Brain microvascular endothelial cell (primary cell): ENCODE data around the gene KLHL6.
A peak's percentile ranks its signal among the peaks of the same experiment; 100 is the strongest.
"Not testable (repeated sequence)": the region's sequence is repeated elsewhere in the genome, so short reads cannot be mapped to it uniquely, and the experiment has no call there.

Experiments
- DNase-seq: peaks from one replicate; pipeline ENCODE4 v3.0.0-alpha.2; 2020
- H3K27ac ChIP-seq: fragments of 250-450 bp; sonication (Bioruptor Pico); 2 replicates; pipeline ENCODE4 v1.5.1; 2020; ENCODE audit warnings: mild to moderate bottlenecking, moderate library complexity
- H3K27me3 ChIP-seq: fragments of 250-450 bp; sonication (Bioruptor Pico); replicated peaks from 2 replicates; pipeline ENCODE4 v1.5.1; 2020; ENCODE audit warnings: mild to moderate bottlenecking
- H3K36me3 ChIP-seq: fragments of 250-450 bp; sonication (Bioruptor Pico); replicated peaks from 2 replicates; pipeline ENCODE4 v1.5.1; 2020; ENCODE audit warnings: mild to moderate bottlenecking
- H3K4me3 ChIP-seq: 2 replicates; pipeline ENCODE4 v1.5.1; 2011; ENCODE audit warnings: low read depth, mild to moderate bottlenecking, control low read depth, low read length, moderate library complexity
- in situ Hi-C: cut with HindIII; loops from 2 replicates; pipeline ENCODE4 v1.10.0; 2017; ENCODE audit warnings: low sequenced_read_pairs, low pct_ligation_motif_present
- TF ChIP-seq, protein P1 (sequence below): IDR thresholded peaks from 2 replicates; pipeline ENCODE4 v1.5.1; 2011; ENCODE audit warnings: low read depth, mild to moderate bottlenecking, moderate library complexity, low read length, control low read depth, inconsistent platforms; ENCODE audit errors: missing control alignments

KLHL6 gene

DNA sequence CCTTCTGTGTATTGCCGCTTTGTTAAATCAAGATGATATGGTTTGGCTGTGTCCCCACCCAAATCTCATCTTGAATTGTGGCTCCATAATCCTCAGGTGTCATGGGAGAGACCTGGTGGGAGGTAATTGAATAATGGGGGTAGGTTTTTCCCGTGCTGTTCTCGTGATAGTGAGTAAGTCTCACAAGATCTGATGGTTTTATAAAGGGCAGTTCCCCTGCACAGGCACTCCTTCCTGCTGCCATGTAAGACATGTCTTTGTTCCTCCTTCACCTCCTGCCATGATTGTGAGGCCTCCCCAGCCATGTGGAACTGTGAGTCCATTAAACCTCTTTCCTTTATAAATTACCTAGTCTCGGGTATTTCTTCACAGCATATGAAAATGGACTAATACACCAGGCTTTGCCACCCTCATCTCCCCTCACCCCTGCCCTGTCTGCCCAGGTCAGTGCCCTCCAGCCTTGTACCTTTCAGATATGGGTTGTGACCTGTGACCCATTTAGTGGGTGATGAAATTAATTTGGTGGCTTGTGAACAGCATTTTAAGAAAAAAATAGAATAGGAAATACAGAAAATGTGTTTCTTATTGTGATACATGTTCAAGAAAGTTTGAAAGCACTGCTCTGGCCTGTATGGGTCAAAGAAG, 71.0 kb downstream of the KLHL6 start:
- no peaks in the 10 kb centered on the region for H3K27me3 ChIP-seq
- in situ Hi-C loops, result loop anchor here (25.0 kb wide), 1 partner anchor 303 kb away; no protein-coding TSS in a partner anchor
- TF ChIP-seq, protein P1, sequence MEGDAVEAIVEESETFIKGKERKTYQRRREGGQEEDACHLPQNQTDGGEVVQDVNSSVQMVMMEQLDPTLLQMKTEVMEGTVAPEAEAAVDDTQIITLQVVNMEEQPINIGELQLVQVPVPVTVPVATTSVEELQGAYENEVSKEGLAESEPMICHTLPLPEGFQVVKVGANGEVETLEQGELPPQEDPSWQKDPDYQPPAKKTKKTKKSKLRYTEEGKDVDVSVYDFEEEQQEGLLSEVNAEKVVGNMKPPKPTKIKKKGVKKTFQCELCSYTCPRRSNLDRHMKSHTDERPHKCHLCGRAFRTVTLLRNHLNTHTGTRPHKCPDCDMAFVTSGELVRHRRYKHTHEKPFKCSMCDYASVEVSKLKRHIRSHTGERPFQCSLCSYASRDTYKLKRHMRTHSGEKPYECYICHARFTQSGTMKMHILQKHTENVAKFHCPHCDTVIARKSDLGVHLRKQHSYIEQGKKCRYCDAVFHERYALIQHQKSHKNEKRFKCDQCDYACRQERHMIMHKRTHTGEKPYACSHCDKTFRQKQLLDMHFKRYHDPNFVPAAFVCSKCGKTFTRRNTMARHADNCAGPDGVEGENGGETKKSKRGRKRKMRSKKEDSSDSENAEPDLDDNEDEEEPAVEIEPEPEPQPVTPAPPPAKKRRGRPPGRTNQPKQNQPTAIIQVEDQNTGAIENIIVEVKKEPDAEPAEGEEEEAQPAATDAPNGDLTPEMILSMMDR, result no peak

DNA sequence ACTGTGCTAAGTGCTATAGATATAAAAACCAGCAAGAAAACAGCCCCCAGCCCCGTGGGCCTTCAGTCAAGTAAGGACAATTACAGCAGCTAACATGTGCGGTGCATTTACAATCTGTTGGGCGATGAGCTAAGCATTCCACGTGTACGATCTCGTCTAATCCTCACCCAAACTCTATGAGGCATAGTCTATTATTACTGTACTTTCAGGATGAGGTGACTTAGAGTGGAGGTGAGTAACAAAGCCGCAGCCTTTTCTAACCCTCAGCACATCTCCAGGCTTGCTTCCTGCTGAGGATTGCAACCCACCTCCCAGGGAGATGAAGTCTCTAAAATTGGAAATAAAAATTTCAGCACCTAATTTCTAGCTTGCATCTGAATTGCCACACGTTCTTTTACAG, 73.9 kb downstream of the KLHL6 start:
- in situ Hi-C loops, result loop anchor here (25.0 kb wide), 1 partner anchor 306 kb away; no protein-coding TSS in a partner anchor
- H3K27me3 ChIP-seq, result no peaks in the 10 kb centered on the region
- H3K36me3 ChIP-seq, result no peaks in the 10 kb centered on the region
- H3K4me3 ChIP-seq, result no peak overlapping the region
- peak; percentile 24 for DNase-seq
- no peak overlapping the region for H3K27ac ChIP-seq
- TF ChIP-seq, protein P1, result no peak

More for the DNA sequence above, 71.0 kb downstream of the KLHL6 start:
- no peak overlapping the region for H3K27ac ChIP-seq
- no peak for DNase-seq
- no peaks in the 10 kb centered on the region for H3K36me3 ChIP-seq
- H3K4me3 ChIP-seq, result no peak overlapping the region

DNA sequence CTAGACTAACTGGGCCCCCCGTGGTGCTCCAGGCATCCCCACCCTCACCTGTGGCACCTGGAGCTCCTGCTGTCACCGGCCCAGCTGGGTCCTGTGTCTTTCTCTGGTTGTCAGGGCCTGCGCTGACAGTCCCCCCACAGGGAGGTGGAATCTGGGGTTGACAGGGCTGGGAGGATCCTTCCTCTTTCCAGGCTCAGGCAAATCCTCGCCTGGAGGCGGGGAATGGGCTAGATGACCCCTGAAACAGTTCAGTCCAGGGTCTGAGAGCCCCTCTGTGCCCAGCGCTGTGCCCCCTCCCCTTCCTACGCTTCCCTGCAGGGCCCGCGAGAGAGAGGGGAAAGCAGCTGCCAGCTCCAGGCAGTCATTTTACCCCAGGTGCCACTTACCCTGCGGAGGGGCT, 77.0 kb downstream of the KLHL6 start:
- in situ Hi-C loops, result loop anchor here (25.0 kb wide), 1 partner anchor 309 kb away; no protein-coding TSS in a partner anchor
- TF ChIP-seq, protein P1, result no peak

DNA sequence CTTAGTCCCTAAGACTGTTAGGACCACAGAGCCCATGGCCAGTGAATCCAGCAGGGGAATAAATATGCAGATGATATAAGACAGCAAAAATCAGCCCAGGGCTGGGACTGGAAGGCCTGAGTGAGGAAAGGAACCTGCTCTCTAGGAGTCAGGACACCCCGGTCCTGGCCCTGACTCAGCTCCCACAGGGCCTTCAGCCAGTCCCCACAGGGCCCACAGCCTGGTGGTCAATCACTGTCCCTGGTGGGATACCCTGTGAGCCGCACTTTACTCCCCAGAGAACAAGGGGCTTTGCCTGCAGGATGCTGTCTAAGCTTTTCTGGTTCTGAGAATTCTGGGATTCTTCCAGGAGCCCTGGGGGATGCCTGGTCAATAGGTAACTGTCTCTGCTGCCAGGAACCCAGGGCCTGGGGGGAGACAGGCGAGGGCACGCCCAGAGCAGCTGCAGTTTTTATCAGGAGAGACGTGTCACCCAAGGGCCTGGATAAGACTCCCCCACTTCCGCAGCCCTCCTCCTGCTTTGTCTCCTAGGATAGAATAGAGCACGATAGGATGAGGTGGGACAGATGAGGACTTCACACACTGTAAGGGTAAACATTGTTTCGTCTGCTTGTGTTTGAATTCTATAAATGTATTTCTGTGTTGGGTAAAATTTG, 77.6 kb downstream of the KLHL6 start:
- TF ChIP-seq, protein P1, result no peak
- in situ Hi-C loops, result loop anchor here (25.0 kb wide), 1 partner anchor 309 kb away; no protein-coding TSS in a partner anchor
- DNase-seq, result no peak
- no peak overlapping the region for H3K4me3 ChIP-seq
- H3K36me3 ChIP-seq, result no peaks in the 10 kb centered on the region
- H3K27me3 ChIP-seq, result no peaks in the 10 kb centered on the region
- no peak overlapping the region for H3K27ac ChIP-seq

More for the DNA sequence above, 77.0 kb downstream of the KLHL6 start:
- Histone ChIP-seq H3K4me3 (no peak overlapping the region), H3K36me3 (no peaks in the 10 kb centered on the region), H3K27ac (no peak overlapping the region), H3K27me3 (no peaks in the 10 kb centered on the region)
- no peak for DNase-seq

DNA sequence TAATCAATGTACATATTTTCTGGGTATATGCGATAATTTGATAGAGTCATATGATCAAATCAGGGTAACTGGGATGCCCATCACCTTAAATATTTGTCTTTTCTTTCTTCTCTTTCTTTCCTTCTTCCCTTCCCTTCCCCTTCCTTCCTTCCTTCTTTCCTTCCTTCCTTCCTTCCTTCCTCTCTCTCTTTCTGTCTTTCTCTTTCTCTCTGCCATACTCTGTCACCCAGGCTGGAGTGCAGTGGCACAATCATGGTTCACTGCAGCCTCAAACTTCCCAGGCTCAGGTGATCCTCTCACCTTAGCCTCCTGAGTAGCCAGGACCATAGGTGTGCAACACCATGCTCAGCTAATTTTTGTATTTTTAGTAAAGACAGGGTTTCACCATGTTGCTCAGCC, 79.7 kb downstream of the KLHL6 start:
- not testable (repeated sequence) for H3K4me3 ChIP-seq, H3K36me3 ChIP-seq, DNase-seq, H3K27me3 ChIP-seq, H3K27ac ChIP-seq
- in situ Hi-C loops, result loop anchor here (25.0 kb wide), 1 partner anchor 312 kb away; no protein-coding TSS in a partner anchor

DNA sequence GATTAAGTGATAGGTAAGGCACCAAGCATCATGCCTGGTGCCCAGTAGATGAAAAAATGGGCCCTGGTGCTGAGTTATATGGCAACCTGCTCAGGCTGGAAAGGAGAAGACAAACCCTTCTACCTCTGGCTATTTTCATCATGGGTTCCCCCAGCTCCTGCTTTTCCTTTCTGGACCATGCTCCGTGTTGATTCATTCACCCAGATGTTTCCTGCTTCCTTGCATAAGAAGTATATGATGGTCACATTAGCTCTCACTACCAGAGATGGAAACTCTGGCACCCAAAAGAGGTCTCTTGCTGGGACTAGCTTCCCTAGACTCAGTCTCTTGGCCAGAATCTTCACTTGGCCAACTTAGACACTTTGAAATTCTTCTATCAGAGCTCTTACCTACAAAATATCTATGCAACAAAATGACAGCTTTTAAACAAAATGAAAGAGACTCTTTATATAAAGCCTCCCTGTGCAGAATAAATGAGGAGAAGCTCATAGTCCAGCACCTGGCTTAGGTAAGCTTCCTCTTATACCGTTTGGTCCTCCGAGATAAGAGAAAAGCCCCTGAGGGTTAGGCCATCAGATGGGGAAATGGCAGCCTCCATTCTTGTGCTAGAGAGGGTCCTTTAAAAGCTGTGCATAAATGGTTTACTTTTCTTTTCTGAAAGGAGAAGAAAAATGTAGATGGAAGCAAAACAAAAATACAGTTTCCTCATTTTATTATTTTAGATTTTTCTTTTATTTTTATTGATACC, 80.3 kb downstream of the KLHL6 start:
- in situ Hi-C loops, result loop anchor here (25.0 kb wide), 1 partner anchor 312 kb away; no protein-coding TSS in a partner anchor
- DNase-seq, result no peak
- TF ChIP-seq, protein P1, result no peak

More for the DNA sequence above, 80.3 kb downstream of the KLHL6 start:
- Histone ChIP-seq H3K27me3 (no peaks in the 10 kb centered on the region), H3K27ac (no peak overlapping the region), H3K36me3 (no peaks in the 10 kb centered on the region), H3K4me3 (no peak overlapping the region)
